Bone marrow (tissue), 2 donors: ENCODE data around the gene MXI1.

ENCODE experiments used
- DNase-seq, 2 donors: peaks; one replicate each; lab custom pipeline; 2025; lab: John Stamatoyannopoulos, UW

Gene MXI1

DNA sequence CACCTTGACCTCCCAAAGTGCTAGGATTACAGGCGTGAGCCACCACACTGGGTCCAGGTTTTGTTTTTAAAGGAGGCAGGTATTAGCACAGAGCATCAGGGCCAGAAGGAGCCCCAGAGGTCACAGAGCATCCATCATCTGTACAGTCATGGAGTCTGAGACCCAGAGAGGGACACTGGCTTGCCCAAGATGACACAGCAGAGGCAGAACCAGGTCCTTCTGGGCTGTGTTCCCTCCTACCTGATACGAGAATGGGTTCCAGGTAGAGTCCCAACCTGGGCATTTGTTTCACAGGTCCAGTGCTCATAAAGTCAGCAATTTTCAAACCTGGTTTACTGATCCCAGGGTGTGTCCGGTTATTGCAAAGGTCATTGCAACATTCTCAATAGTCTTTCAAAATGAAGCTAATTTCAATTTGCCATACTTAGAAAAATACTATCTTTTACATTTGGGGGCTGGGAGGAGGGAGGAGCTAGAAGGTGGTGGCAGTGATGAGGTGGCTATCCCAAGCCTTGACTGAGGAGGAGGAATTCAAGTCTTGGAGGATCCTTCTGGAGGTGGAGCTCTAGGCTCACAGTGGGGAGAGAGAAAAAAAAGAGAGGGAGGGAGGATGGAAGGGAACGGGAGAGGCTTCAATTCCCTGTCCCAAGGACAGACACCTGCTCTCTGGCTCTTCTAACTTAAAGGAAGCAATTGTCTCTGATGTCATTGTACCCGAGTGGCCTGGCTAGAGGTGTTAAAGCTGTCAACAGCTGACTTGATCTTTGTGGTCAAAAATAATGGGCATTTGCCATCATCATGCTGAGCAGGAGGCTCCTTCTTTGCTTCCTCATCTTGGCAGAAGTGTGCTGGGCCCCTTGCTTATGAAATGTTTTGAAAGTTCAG, 8.1 kb downstream of the MXI1 start:
- DNase-seq, result no peak

GRCh38 chr10:110216240-110216639, 8.8 kb downstream of the MXI1 start:
- no peak for DNase-seq

GRCh38 chr10:110216942-110217661, 9.7 kb downstream of the MXI1 start:
- DNase-seq, result no peak

- no peak for DNase-seq
Observed at GRCh38 chr10:110217662-110218008, 10.2 kb downstream of the MXI1 start.

GRCh38 chr10:110218632-110219031, 11.2 kb downstream of the MXI1 start:
- DNase-seq, result peak in 1 of 2 donors; percentile 43

- DNase-seq, result no peak
Observed at GRCh38 chr10:110219884-110220283, 12.5 kb downstream of the MXI1 start.

- DNase-seq, result no peak
Observed at GRCh38 chr10:110220398-110220797, 13.0 kb downstream of the MXI1 start.

DNA sequence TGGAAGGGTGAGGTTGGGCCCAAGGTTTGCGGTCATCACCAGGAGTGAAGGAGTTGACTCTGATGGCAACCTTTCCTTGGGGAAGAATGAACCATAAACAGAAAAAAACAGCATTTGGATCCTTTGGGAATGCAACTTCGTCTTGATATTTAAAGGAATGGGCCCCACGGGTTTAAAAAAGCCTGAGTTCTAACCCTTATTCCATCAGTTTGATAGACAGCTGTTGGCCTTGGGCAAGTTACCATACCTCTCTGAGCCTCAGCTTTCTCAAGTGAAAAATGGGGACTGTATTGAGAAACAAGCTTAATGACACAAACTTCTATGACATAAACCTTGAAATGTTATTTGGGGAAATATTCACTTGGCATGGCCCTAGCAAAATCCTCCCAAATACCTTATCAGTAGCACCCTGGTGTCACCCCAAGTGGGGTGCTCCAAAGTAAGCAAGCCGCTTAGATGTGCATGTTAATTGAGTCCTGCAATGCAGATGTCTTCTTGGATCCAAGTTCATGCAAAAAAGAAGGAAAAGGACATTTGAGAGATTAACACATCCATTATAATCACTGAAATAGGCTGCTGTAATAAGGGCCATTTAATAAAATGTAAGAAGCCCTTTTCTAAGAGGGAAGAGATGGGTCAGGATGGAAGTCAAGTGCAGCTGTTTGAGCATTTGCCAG, 13.8 kb downstream of the MXI1 start:
- no peak for DNase-seq

DNA sequence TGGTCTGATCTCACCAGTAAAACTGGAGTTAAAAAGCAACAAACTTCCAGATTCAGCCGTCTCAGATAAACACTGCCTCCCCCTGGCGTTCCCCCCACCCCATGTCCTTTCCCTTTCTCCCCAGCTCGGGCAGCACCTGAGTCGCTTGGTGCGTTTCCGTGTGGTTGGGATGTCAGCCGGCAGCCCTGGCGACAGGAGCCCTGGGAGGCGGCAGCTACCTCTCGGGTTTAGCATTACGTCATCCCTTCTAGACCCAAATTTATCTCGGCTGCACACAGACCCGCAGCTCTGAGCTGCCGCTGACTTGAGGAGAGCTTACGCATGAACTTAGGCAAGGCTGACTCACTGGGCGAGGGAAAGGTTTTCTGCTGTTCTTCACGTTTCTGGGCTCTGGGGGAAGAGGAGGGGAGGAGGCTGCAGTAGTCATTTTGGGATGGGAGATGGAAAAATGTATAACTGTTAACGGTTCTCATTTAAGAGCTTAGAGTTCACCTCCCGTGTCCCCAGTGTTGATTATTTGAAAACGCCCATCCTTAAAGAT, 14.4 kb downstream of the MXI1 start:
- DNase-seq, result peak; percentile 45 to 93

DNA sequence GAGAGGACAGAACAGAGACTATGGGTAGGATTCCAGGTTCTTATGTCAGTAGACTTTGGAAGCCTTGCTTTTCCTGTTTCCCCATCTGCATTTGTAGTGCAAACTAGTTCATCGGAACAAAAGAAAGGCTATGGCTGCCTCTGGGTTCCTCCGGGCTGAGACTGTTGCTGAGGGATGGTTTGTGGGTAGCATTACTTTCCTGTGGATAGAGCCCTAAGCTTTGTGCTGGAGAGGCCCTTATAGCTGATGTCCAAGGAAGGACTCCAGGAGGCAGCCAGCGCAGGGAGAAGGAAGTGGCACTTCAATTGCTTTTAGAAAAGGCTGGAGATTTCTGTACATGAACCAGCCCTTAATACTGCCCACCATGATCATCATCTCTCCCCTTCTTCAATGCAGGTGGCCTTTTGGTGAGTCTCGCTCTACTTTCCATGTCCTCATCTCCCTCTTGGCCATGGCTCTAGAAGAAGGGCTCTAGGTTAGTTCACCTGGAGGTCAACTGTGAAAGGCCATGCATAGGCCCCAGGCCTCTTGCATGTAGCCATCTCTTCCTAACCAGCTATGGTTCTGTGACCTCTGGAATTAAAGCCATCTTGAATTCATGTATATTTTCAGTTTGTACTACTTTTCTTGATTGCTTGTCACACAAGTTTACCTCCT, 15.4 kb downstream of the MXI1 start:
- DNase-seq, result no peak

DNA sequence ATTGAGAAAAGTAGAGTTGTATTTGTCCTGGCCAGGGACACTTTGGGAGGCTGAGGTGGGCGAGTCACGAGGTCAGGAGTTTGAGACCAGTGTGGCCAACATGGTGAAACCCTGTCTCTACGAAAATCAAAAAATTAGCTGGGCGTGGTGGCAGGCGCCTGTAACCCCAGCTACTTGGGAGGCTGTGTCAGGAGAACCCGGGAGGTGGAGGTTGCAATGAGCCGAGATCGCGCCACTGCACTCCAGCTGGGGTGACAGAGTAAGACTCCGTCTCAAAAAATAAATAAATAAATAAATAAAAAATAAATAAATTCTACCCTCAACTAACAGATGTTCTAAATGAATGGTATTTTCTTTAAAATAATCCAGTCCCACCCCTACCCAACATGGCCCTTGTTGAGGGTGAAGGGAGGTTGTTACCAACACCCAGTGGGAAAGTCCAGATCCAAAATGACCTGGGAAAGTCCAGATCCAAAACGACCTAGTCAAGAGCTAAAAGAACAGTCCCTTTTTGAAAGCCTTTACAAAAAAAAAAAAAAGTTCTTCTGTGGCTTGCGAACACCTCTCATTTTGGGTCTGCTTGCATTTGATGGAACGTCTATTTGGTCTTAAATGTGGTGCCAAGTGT, 16.0 kb downstream of the MXI1 start:
- no peak for DNase-seq

DNA sequence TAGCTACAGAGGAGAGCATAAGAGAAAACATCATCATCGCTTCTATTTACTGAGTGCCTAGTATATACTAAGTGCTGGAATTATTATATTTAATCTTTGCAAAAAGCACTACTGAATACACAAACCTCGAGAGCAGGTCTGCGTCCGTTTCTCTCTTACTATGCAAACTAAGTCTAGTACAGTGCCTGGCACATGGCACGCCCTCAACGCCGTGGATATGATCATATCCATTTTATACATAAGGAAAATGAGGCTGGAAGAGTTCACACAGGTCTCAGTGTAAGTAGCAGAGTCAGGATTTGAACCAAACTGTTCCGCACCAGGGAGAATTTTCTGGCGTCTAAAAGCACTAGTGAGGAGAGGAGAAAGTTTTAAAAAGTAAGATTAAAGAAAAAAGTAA, 17.6 kb downstream of the MXI1 start:
- no peak for DNase-seq

- DNase-seq, result no peak
Observed at GRCh38 chr10:110225441-110225755, 18.0 kb downstream of the MXI1 start.

GRCh38 chr10:110225756-110226542, 18.5 kb downstream of the MXI1 start:
- peak; percentile 80 to 84 for DNase-seq

DNA sequence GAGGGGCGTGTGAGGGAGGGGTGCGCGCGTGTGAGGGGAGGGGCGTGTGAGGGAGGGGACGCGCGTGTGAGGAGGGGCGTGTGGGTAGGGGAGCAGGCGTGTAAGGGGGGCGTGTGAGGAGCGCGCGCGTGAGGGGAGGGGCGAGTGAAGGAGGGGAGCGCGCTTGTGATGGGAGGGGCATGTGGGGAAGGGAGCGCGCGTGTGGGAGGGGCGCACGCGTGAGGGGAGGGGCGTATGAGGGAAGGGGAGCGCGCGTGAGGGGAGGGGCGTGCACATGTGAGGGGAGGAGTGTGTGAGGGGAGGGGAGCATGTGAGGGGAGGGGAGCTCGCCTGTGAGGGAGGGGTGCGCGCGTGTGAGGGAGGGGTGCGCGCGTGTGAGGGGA, 19.1 kb downstream of the MXI1 start:
- peak; percentile 82 for DNase-seq

- DNase-seq, result peak; percentile 82
Observed at GRCh38 chr10:110226926-110227641, 19.7 kb downstream of the MXI1 start.

DNA sequence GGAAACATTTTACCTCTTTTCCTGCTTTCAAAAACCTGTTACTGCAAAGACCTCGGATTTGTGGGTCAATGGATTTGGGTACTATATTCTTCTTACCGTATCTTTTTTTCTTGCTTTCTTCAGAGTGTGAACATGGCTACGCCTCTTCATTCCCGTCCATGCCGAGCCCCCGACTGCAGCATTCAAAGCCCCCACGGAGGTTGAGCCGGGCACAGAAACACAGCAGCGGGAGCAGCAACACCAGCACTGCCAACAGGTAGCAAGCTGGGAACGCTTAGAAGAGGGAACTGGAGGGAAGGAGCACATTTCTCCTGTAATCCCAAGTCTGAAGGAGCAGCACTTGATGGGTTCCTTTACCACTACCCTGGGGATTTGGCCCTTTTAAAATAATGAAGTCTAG, 20.7 kb downstream of the MXI1 start:
- DNase-seq, result no peak

DNA sequence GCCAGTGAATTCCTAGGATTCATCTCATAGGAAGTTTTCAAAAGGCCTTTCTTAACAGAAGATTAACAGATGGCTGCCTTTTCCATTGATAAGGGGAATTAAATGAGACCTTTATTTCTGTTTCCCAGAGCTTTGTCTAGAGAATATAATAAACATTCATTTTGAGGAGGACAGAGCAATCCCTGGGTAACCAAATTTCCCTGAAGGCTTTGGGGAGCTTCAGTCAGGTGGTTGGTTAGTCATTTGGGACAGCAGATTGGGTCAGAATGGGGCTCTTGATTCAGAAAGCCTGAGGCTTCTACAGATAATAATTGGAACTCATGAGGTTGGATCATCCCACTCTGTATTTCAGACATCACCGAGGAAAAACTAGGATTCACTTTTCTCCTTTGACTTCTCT, 21.8 kb downstream of the MXI1 start:
- DNase-seq, result no peak

DNA sequence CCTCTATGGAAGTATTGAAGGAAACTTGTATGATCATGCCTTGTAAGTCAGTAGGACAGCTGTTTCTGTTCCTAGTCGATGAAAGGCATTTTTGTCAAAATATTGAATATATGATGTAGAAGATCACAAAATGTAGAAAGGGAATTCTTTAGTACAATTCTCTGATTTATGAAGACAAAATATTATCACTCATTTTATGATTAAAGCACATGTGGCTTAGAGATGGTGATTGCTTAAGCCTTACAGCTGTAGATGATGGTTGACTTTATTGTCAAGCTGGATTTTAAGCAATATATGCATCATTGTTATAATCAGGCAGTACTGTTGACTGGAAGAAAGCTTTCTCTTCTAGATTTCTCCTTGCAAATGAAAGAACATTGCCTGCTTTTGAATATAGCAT, 26.4 kb downstream of the MXI1 start:
- no peak for DNase-seq

DNA sequence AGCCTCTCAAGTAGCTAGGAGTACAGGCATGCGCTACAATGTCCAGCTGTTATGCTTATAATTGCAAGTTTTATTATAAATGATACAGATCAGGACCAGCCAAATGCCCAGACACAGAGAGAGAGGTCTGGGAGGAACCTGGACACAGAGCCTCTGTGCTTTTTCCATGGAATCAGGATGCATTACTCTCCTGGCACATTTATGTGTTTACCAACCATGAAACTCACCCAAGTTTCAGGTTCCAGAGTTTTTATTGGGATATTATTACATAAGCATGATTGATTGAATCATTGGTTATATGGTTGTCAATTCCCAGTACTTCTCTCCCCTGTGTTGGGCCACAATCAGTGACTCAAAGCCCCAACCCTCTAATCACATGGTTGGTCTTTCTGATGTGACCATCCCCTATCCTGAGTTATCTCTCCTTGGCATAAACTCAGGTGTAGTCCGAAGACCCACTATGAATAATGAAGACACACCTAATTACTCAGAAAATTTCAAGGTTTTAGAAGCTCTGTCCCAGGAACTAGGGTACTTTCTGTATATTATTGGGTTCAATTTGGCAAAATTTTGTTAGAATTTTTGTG, 30.6 kb downstream of the MXI1 start:
- DNase-seq, result no peak
